Panc1 (cell line): ENCODE data around the gene ELMO1. TPM values are rescaled to one million over a fixed set of nuclear protein-coding genes. Genes with fewer than 3 reads are reported as not detected.

Experiments used
- ATAC-seq: fragments of 200-7000 bp; cut with Tn5 transposase; 2 replicates; pipeline ENCODE4 v1.9.1; 2020; ENCODE audit warnings: mild to moderate bottlenecking, moderate library complexity
- BruUV-seq: library from RNA; stranded (reverse); fragments of 400-500 nt; replicated peaks from 2 replicates; lab custom pipeline; 2021; lab: Mats Ljungman, UMichigan
- CTCF ChIA-PET: fragments of 300-600 bp; sonication (Branson Sonifier 250); formaldehyde crosslinking; loops from one replicate; lab custom pipeline; 2022; ENCODE audit warnings: antibody characterized with exemption; lab: Charles Lee
- POLR2A ChIA-PET: fragments of 300-600 bp; sonication (Branson Sonifier 250); formaldehyde crosslinking; loops from one replicate; lab custom pipeline; 2022; ENCODE audit warnings: antibody characterized with exemption; lab: Charles Lee
- DNase-seq: peaks from one replicate; pipeline ENCODE4 v3.0.0-alpha.2; 2010; ENCODE audit warnings: low read depth, low spot score
- H3K27ac ChIP-seq: 2 replicates; pipeline ENCODE4 v1.5.1; 2011; ENCODE audit warnings: mild to moderate bottlenecking, low read length, inconsistent platforms
- H3K27me3 ChIP-seq: fragments of 200-500 bp; sonication (Bioruptor generic); 2 replicates; pipeline ENCODE4 v1.6.0; 2014; ENCODE audit warnings: low read length, inconsistent platforms; ENCODE audit not compliant: control insufficient read depth, insufficient read depth
- H3K36me3 ChIP-seq: fragments of 200-500 bp; sonication (Bioruptor generic); 2 replicates; pipeline ENCODE4 v1.5.1; 2014; ENCODE audit warnings: inconsistent platforms, mild to moderate bottlenecking, low read length, moderate library complexity; ENCODE audit not compliant: control insufficient read depth, insufficient read depth
- H3K4me1 ChIP-seq: 2 replicates; pipeline ENCODE4 v1.5.1; 2011; ENCODE audit warnings: inconsistent platforms, mild to moderate bottlenecking, low read length, moderate library complexity; ENCODE audit not compliant: control insufficient read depth, insufficient read depth
- H3K4me3 ChIP-seq, 2 experiments: 2 replicates each; pipeline ENCODE4 v1.5.1; 2011 to 2012; ENCODE audit warnings: low read depth in 2 of 2, low read length in 2 of 2, mild to moderate bottlenecking in 2 of 2, inconsistent platforms in 1 of 2, moderate library complexity in 1 of 2
- H3K9me3 ChIP-seq: fragments of 200-500 bp; sonication (Bioruptor generic); 2 replicates; pipeline ENCODE4 v1.5.1; 2014; ENCODE audit warnings: low read depth, mild to moderate bottlenecking, inconsistent platforms, low read length, moderate library complexity; ENCODE audit not compliant: control insufficient read depth, insufficient read depth
- POLR2AphosphoS5 ChIP-seq: IDR thresholded peaks from 2 replicates; pipeline ENCODE4 v1.6.1; 2012; ENCODE audit warnings: mild to moderate bottlenecking, low read depth, low read length, moderate library complexity
- REST ChIP-seq, 2 experiments: IDR thresholded peaks; 2 replicates each; pipeline ENCODE4 v1.6.1; 2011 to 2012; ENCODE audit warnings: low read depth in 2 of 2, control low read depth in 1 of 2, low read length in 1 of 2, mild to moderate bottlenecking in 1 of 2, moderate library complexity in 1 of 2; ENCODE audit not compliant: insufficient read depth in 1 of 2
- SIN3A ChIP-seq: IDR thresholded peaks from 2 replicates; pipeline ENCODE4 v1.6.1; 2012; ENCODE audit warnings: low read depth, mild to moderate bottlenecking, low read length, moderate library complexity, borderline replicate concordance; ENCODE audit not compliant: insufficient read depth
- TCF7L2 ChIP-seq: IDR thresholded peaks from 2 replicates; pipeline ENCODE4 v1.6.1; 2011; ENCODE audit warnings: mild to moderate bottlenecking, low read depth, low read length, inconsistent platforms
- in situ Hi-C: cut with HindIII; loops from 2 replicates; pipeline ENCODE4 v1.10.0; 2016; ENCODE audit warnings: low sequenced_read_pairs, low pct_unique_long_range_greater_than_20kb
- intact Hi-C: fragments of 100-400 bp; cut with micrococcal nuclease; formaldehyde crosslinking; loops from one replicate; pipeline ENCODE4 v1.10.0; 2022; ENCODE audit not compliant: unreplicated experiment
- total RNA-seq: library from RNA; stranded (reverse); gene quantifications from one replicate; pipeline ENCODE4 v1.2.1, GENCODE V29; 2021; ENCODE audit not compliant: unreplicated experiment
- TF ChIP-seq, protein P1 (sequence below): fragments of 450-650 bp; IDR thresholded peaks from 2 replicates; pipeline ENCODE4 v1.5.1; 2017; ENCODE audit warnings: mild to moderate bottlenecking

Gene ELMO1
- total RNA-seq, 1 experiment from 2014 or later, result 0.80 TPM

DNA sequence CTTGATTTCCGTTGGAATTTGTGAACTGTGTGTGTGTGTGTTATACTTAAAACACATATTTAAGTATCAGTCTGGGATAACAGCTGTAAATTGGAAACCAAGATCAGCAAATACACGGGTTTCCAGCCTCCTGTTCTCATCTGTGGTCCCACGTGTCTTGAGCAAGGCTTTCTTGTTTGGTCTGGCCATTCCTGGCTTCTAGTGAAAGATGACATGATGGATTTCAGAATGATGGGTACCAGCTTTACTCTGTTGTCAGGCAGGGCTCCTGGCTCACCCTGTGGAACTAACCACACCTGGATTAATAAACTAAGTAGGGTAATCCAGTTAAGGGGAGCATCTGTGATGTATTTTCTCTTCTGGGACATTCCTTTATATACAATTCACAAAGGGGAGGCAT, 378.2 kb downstream of the ELMO1 start:
- BruUV-seq, result no TSS peak
- no peak for ATAC-seq
- Histone ChIP-seq H3K36me3 (no peaks in the 10 kb centered on the region), H3K4me3 (no peak overlapping the region), H3K9me3 (peaks cover 6% of the 10 kb centered on the region; the same call in 1 of the 2 replicates), H3K27me3 (no peaks in the 10 kb centered on the region), H3K27ac (no peak overlapping the region), H3K4me1 (no peaks in the 10 kb centered on the region)
- TF ChIP-seq POLR2AphosphoS5 (no peak), REST (IDR thresholded peaks at IDR 0.05; ENCODE audit: insufficient read depth in 1 of 2, low read depth in 2 of 2, low read length in 1 of 2) (no peak), SIN3A (no peak), TCF7L2 (no peak)
- TF ChIP-seq, protein P1, sequence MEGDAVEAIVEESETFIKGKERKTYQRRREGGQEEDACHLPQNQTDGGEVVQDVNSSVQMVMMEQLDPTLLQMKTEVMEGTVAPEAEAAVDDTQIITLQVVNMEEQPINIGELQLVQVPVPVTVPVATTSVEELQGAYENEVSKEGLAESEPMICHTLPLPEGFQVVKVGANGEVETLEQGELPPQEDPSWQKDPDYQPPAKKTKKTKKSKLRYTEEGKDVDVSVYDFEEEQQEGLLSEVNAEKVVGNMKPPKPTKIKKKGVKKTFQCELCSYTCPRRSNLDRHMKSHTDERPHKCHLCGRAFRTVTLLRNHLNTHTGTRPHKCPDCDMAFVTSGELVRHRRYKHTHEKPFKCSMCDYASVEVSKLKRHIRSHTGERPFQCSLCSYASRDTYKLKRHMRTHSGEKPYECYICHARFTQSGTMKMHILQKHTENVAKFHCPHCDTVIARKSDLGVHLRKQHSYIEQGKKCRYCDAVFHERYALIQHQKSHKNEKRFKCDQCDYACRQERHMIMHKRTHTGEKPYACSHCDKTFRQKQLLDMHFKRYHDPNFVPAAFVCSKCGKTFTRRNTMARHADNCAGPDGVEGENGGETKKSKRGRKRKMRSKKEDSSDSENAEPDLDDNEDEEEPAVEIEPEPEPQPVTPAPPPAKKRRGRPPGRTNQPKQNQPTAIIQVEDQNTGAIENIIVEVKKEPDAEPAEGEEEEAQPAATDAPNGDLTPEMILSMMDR, result no peak
- ChIA-PET POLR2A (no interaction called here), CTCF (no interaction called here)
- DNase-seq, result no peak
- in situ Hi-C loops, result no loop called here
- intact Hi-C loops, result no loop called here

- no peak for TF ChIP-seq REST (IDR thresholded peaks at IDR 0.05; ENCODE audit: insufficient read depth in 1 of 2, low read depth in 2 of 2, low read length in 1 of 2)
- TF ChIP-seq TCF7L2, result no peak
Measured at GRCh38 chr7:37070031-37070430, 378.6 kb downstream of the ELMO1 start.

More at GRCh38 chr7:37070031-37070430, 378.6 kb downstream of the ELMO1 start:
- peaks cover 6% of the 10 kb centered on the region; the same call in 1 of the 2 replicates for H3K9me3 ChIP-seq
- H3K36me3 ChIP-seq, result no peaks in the 10 kb centered on the region
- in situ Hi-C loops, result no loop called here
- no peak overlapping the region for H3K4me3 ChIP-seq
- intact Hi-C loops, result no loop called here
- H3K27me3 ChIP-seq, result no peaks in the 10 kb centered on the region
- no peak overlapping the region for H3K27ac ChIP-seq
- DNase-seq (no peak), ATAC-seq (no peak)
- CTCF ChIA-PET, result no interaction called here
- POLR2A ChIA-PET, result no interaction called here
- no TSS peak for BruUV-seq
- no peaks in the 10 kb centered on the region for H3K4me1 ChIP-seq
